HUES48 (cell line): ENCODE measurements around the gene NFKBIZ.

Experiments used
- H3K27ac ChIP-seq: one replicate; pipeline ENCODE4 v1.7.0; 2013; ENCODE audit warnings: low read depth, low read length, inconsistent platforms
- H3K27me3 ChIP-seq: 2 replicates; pipeline ENCODE4 v1.6.1; 2013; ENCODE audit warnings: mild to moderate bottlenecking, low read length; ENCODE audit not compliant: control insufficient read depth, insufficient read depth
- H3K36me3 ChIP-seq: 2 replicates; pipeline ENCODE4 v1.6.1; 2013; ENCODE audit warnings: low read length; ENCODE audit not compliant: control insufficient read depth, insufficient read depth
- H3K4me1 ChIP-seq: 2 replicates; pipeline ENCODE4 v1.6.1; 2013; ENCODE audit warnings: mild to moderate bottlenecking, low read length; ENCODE audit not compliant: control insufficient read depth, insufficient read depth
- H3K4me3 ChIP-seq: 2 replicates; pipeline ENCODE4 v1.5.1; 2013; ENCODE audit warnings: mild to moderate bottlenecking, low read depth, low read length
- H3K9ac ChIP-seq: 2 replicates; pipeline ENCODE4 v1.6.1; 2013; ENCODE audit warnings: mild to moderate bottlenecking, low read depth, low read length, moderate library complexity
- H3K9me3 ChIP-seq: 2 replicates; pipeline ENCODE4 v1.6.1; 2013; ENCODE audit warnings: low read length; ENCODE audit not compliant: control insufficient read depth, insufficient read depth

NFKBIZ gene

GRCh38 chr3:101851850-101852714 lies 2.8 kb downstream of the NFKBIZ start:
- H3K27ac ChIP-seq = no peak overlapping the region
- peaks cover 54% of the 10 kb centered on the region for H3K36me3 ChIP-seq
- no peak overlapping the region for H3K9ac ChIP-seq
- H3K9me3 ChIP-seq = no peaks in the 10 kb centered on the region
- H3K27me3 ChIP-seq = no peaks in the 10 kb centered on the region
- H3K4me3 ChIP-seq = peak overlapping the region; percentile 98
- peaks cover 21% of the 10 kb centered on the region for H3K4me1 ChIP-seq

DNA sequence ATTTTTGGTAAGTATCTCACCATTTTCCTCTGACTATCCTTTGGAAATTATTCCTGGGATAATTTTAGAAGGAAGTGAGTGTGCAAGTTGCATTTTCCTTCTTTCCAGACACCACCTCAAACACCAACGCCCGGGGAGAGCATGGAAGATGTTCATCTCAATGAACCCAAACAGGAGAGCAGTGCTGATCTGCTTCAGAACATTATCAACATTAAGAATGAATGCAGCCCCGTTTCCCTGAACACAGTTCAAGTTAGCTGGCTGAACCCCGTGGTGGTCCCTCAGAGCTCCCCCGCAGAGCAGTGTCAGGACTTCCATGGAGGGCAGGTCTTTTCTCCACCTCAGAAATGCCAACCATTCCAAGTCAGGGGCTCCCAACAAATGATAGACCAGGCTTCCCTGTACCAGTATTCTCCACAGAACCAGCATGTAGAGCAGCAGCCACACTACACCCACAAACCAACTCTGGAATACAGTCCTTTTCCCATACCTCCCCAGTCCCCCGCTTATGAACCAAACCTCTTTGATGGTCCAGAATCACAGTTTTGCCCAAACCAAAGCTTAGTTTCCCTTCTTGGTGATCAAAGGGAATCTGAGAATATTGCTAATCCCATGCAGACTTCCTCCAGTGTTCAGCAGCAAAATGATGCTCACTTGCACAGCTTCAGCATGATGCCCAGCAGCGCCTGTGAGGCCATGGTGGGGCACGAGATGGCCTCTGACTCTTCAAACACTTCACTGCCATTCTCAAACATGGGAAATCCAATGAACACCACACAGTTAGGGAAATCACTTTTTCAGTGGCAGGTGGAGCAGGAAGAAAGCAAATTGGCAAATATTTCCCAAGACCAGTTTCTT lies 3.9 kb downstream of the NFKBIZ start:
- H3K36me3 ChIP-seq = peaks cover 65% of the 10 kb centered on the region
- H3K4me3 ChIP-seq = no peak overlapping the region
- no peak overlapping the region for H3K27ac ChIP-seq
- H3K9ac ChIP-seq = no peak overlapping the region
- H3K4me1 ChIP-seq = peaks cover 14% of the 10 kb centered on the region
- no peaks in the 10 kb centered on the region for H3K27me3 ChIP-seq
- H3K9me3 ChIP-seq = no peaks in the 10 kb centered on the region

GRCh38 chr3:101853982-101854381 lies 4.7 kb downstream of the NFKBIZ start:
- Histone ChIP-seq H3K4me1 (0 out of 2 replicates have a peak, but pooled peaks cover 8% of the 10 kb centered on the region), H3K36me3 (peaks cover 73% of the 10 kb centered on the region), H3K9ac (no peak overlapping the region), H3K9me3 (no peaks in the 10 kb centered on the region), H3K27me3 (no peaks in the 10 kb centered on the region), H3K27ac (no peak overlapping the region), H3K4me3 (no peak overlapping the region)

DNA sequence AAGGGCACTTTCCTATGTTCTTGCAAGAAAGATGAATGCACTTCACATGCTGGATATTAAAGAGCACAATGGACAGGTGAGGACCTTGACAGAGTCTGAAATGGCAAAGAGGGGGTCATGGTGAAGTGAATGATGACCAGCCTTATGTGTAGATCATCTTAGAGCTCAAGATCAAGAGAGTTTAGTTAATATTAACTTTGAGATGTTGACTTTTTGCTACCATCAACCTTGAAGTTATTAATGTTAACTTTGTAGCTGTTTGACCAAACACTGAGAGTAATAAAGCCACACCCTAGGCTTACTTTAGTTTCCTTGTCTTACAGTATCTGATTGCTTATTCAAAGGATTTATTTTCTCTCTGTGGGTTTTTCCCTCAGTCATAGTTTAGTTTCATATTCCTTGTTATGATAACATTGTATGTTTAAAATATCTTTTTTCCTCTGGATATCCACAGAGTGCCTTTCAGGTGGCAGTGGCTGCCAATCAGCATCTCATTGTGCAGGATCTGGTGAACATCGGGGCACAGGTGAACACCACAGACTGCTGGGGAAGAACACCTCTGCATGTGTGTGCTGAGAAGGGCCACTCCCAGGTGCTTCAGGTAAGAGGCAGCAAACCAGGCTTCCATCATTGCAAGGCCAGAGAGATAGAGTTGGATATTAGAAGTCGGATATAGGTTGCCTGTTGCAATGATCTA lies 5.4 kb downstream of the NFKBIZ start:
- Histone ChIP-seq H3K27me3 (no peaks in the 10 kb centered on the region), H3K36me3 (peaks cover 80% of the 10 kb centered on the region), H3K9me3 (no peaks in the 10 kb centered on the region), H3K4me1 (0 out of 2 replicates have a peak, but pooled peaks cover 8% of the 10 kb centered on the region), H3K4me3 (no peak overlapping the region), H3K27ac (no peak overlapping the region), H3K9ac (no peak overlapping the region)

DNA sequence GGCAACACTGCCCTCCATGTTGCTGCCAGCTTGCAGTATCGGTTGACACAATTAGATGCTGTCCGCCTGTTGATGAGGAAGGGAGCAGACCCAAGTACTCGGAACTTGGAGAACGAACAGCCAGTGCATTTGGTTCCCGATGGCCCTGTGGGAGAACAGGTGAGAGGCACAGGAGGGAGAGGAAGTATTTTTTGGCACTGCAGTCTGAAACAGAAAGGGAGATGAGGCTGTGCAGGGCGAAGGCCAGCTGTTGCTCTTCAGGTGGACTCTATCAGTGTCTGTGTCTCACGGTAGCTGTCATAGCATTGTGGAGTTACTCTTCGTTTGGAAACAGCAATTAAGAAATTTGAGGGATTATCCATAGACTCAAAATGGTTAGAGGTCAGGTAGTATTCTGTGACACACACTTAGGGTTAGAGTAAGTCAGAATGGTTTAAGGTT lies 8.0 kb downstream of the NFKBIZ start:
- peaks cover 92% of the 10 kb centered on the region for H3K36me3 ChIP-seq
- H3K4me1 ChIP-seq = no peaks in the 10 kb centered on the region
- H3K27ac ChIP-seq = no peak overlapping the region
- H3K4me3 ChIP-seq = no peak overlapping the region
- H3K9me3 ChIP-seq = no peaks in the 10 kb centered on the region
- no peak overlapping the region for H3K9ac ChIP-seq
- H3K27me3 ChIP-seq = no peaks in the 10 kb centered on the region

DNA sequence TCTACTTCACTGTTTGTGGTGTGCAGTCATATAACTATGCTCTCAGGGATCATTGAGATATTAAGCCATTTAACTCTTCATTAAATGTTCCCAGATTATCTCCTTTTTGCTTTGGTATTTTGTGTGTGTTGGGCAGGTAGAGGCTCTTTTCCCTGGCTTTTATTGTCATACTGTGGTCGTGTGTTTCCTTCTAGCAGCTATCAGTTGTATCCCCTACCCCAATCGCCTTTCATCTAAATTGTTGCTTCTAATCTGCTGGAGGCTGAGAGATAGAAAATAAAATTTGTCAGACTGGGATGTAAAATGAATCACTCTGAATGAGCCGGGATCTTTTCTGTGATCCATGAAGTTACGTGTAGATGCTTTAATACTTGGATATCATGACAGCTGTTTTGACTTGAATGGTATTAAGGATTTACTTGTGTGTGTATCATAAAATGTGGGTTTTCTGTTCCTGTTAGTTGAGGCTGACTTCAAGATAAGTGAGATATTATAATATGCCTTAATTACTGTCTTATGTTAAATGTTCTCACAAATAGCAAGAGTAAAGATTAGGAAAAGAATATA lies 9.2 kb downstream of the NFKBIZ start:
- no peaks in the 10 kb centered on the region for H3K4me1 ChIP-seq
- no peak overlapping the region for H3K27ac ChIP-seq
- H3K4me3 ChIP-seq = no peak overlapping the region
- peaks cover 80% of the 10 kb centered on the region for H3K36me3 ChIP-seq
- H3K9ac ChIP-seq = no peak overlapping the region
- no peaks in the 10 kb centered on the region for H3K9me3 ChIP-seq
- H3K27me3 ChIP-seq = no peaks in the 10 kb centered on the region

- H3K27ac ChIP-seq = no peak overlapping the region
- peaks cover 65% of the 10 kb centered on the region for H3K36me3 ChIP-seq
- no peaks in the 10 kb centered on the region for H3K4me1 ChIP-seq
- H3K9me3 ChIP-seq = no peaks in the 10 kb centered on the region
- no peak overlapping the region for H3K4me3 ChIP-seq
- no peak overlapping the region for H3K9ac ChIP-seq
- no peaks in the 10 kb centered on the region for H3K27me3 ChIP-seq
These were observed 10.7 kb downstream of the NFKBIZ start for GRCh38 chr3:101859882-101860448.

- Histone ChIP-seq H3K9me3 (no peaks in the 10 kb centered on the region), H3K36me3 (peaks cover 54% of the 10 kb centered on the region), H3K4me3 (no peak overlapping the region), H3K27ac (no peak overlapping the region), H3K9ac (no peak overlapping the region), H3K4me1 (no peaks in the 10 kb centered on the region), H3K27me3 (no peaks in the 10 kb centered on the region)
These were observed 12.0 kb downstream of the NFKBIZ start for GRCh38 chr3:101861212-101861788.

DNA sequence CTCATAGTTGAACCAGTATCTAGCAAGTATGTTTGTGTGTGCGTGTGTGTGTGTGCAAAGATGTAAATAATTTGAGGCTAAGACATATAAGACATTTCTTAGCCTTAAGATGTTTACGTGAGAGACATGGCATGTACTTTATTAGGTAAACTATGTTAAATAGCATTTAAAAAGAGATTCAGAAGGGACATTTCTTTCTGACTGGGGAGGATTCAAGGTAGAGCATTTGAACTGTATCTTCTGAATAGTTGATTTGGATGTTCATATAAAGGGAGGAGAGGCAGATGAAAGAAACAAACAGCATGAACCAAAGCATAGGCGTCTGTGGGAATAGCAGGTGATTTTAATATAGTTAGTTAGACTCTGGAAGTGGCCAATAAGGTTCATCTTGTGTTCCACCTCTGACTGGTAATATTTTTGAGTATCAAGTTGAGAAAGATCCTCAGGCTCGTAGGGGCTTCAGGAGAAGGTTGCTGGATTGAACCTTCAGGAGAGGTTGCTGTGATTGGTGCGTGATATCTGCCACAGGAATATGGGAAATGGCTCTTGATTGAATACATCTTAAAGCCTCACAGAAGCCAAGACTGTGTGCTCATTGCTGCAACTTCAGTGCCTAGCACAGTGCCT lies 12.6 kb downstream of the NFKBIZ start:
- H3K36me3 ChIP-seq = peaks cover 47% of the 10 kb centered on the region
- H3K27me3 ChIP-seq = no peaks in the 10 kb centered on the region
- no peak overlapping the region for H3K27ac ChIP-seq
- no peak overlapping the region for H3K9ac ChIP-seq
- no peaks in the 10 kb centered on the region for H3K4me1 ChIP-seq
- H3K4me3 ChIP-seq = no peak overlapping the region
- no peaks in the 10 kb centered on the region for H3K9me3 ChIP-seq
